IMR-90 (cell line): Measurements from ENCODE around the gene CDH13.

Experiments
- FOS ChIP-seq: fragments of 150-350 bp; IDR thresholded peaks from 2 replicates; pipeline ENCODE4 v1.6.1; 2016; ENCODE audit warnings: low read depth, low read length
- MAZ ChIP-seq: IDR thresholded peaks from 2 replicates; pipeline ENCODE4 v1.6.1; 2012; ENCODE audit warnings: low read depth, mild to moderate bottlenecking, low read length, improper control_type of control experiment, moderate library complexity, borderline replicate concordance
- RCOR1 ChIP-seq: IDR thresholded peaks from 2 replicates; pipeline ENCODE4 v1.6.1; 2012; ENCODE audit warnings: mild to moderate bottlenecking, low read length, improper control_type of control experiment; ENCODE audit not compliant: insufficient replicate concordance
- TF ChIP-seq, protein P1 (sequence below): conservative IDR thresholded peaks from 2 replicates; pipeline ENCODE4 v1.5.1; 2012; ENCODE audit warnings: mild to moderate bottlenecking, low read depth, low read length, improper control_type of control experiment

DNA sequence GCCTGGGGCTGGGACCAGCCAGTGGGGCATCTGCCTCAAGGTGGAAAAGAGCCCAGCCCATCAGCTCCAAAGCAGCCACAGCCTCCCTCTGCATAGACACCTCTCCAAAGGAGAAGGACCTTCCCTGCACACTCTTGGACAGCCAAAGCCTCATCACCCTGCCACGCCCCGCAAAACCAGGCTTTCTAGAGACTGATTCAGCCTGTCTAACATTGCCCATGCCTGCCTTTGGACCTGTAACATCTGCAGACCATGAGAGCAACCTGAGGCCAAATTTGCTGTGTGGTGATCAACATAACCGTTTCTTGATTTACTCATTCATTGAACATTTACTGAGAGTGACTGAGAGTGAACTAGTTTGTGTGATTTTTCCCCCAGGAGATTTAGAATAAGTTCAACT lies 961.3 kb downstream of the CDH13 start:
- TF ChIP-seq, protein P1, sequence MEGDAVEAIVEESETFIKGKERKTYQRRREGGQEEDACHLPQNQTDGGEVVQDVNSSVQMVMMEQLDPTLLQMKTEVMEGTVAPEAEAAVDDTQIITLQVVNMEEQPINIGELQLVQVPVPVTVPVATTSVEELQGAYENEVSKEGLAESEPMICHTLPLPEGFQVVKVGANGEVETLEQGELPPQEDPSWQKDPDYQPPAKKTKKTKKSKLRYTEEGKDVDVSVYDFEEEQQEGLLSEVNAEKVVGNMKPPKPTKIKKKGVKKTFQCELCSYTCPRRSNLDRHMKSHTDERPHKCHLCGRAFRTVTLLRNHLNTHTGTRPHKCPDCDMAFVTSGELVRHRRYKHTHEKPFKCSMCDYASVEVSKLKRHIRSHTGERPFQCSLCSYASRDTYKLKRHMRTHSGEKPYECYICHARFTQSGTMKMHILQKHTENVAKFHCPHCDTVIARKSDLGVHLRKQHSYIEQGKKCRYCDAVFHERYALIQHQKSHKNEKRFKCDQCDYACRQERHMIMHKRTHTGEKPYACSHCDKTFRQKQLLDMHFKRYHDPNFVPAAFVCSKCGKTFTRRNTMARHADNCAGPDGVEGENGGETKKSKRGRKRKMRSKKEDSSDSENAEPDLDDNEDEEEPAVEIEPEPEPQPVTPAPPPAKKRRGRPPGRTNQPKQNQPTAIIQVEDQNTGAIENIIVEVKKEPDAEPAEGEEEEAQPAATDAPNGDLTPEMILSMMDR, result no peak
- TF ChIP-seq RCOR1 (no peak), FOS (no peak), MAZ (no peak)
